ENCODE results near the gene LDB1. TPM values are rescaled to one million over a fixed set of nuclear protein-coding genes. Genes with fewer than 3 reads are reported as not detected.

The LDB1 gene
- total RNA-seq, 2 donors from 2014 or later: 49.3 to 49.8 TPM

GRCh38 chr10:102066399-102067088, 53.6 kb downstream of the LDB1 start:
- Histone ChIP-seq H3K4me3 (peak overlapping the region; percentile 98), H3K9me3 (no peaks in the 10 kb centered on the region), H3K4me1 (ENCODE audit: control insufficient read depth in 1 of 2, low read depth in 2 of 2) (peaks cover 18 to 42% of the 10 kb centered on the region in 2 donors), H3K36me3 (peaks cover 5% of the 10 kb centered on the region), H3K27me3 (replicated peaks; ENCODE audit: insufficient read depth) (no peaks in the 10 kb centered on the region), H3K27ac (peak overlapping the region; percentile 1 to 97)
- DNase-seq (ENCODE audit: low spot score) (no peak), ATAC-seq (ENCODE audit: insufficient number of reproducible peaks, low FRiP score, low read depth) (no peak)
- TF ChIP-seq CTCF (IDR thresholded peaks at IDR 0.05): no peak

- peaks cover 18 to 42% of the 10 kb centered on the region in 2 donors for H3K4me1 ChIP-seq (ENCODE audit: control insufficient read depth in 1 of 2, low read depth in 2 of 2)
- H3K27ac ChIP-seq: peak overlapping the region; percentile 93 to 97
- H3K4me3 ChIP-seq: peak overlapping the region; percentile 98
- H3K27me3 ChIP-seq (replicated peaks; ENCODE audit: insufficient read depth): no peaks in the 10 kb centered on the region
- H3K9me3 ChIP-seq: no peaks in the 10 kb centered on the region
- H3K36me3 ChIP-seq: peaks cover 5% of the 10 kb centered on the region
- ATAC-seq (ENCODE audit: insufficient number of reproducible peaks, low FRiP score, low read depth): peak; percentile 4
- no peak for DNase-seq (ENCODE audit: low spot score)
- no peak for TF ChIP-seq CTCF (IDR thresholded peaks at IDR 0.05)
Measured at GRCh38 chr10:102065561-102066398, 54.4 kb downstream of the LDB1 start.

- ATAC-seq (ENCODE audit: insufficient number of reproducible peaks, low FRiP score, low read depth): peak; percentile 88
- Histone ChIP-seq H3K4me3 (peak within 1 kb of the TSS; percentile 98), H3K27ac (peak within 1 kb of the TSS; percentile 93 to 97), H3K9me3 (no peaks in the 10 kb centered on the region), H3K4me1 (ENCODE audit: control insufficient read depth in 1 of 2, low read depth in 2 of 2) (peaks cover 18 to 42% of the 10 kb centered on the region in 2 donors), H3K36me3 (peaks cover 5% of the 10 kb centered on the region), H3K27me3 (replicated peaks; ENCODE audit: insufficient read depth) (no peaks in the 10 kb centered on the region)
- TF ChIP-seq CTCF (IDR thresholded peaks at IDR 0.05): peak; percentile 22
- peak; percentile 48 for DNase-seq (ENCODE audit: low spot score)
Measured at GRCh38 chr10:102064868-102065560, 55.2 kb downstream of the LDB1 start, which contains the start of gene HPS6. TSS of gene HPS6 (plus strand) at chr10:102065349. CDS start at chr10:102065475, 126 bp downstream.

- Histone ChIP-seq H3K27me3 (replicated peaks; ENCODE audit: insufficient read depth) (no peaks in the 10 kb centered on the region), H3K27ac (peak overlapping the region; percentile 93 to 97), H3K36me3 (peaks cover 5% of the 10 kb centered on the region), H3K4me3 (peak overlapping the region; percentile 98), H3K4me1 (ENCODE audit: control insufficient read depth in 1 of 2, low read depth in 2 of 2) (peaks cover 18 to 42% of the 10 kb centered on the region in 2 donors), H3K9me3 (no peaks in the 10 kb centered on the region)
- no peak for TF ChIP-seq CTCF (IDR thresholded peaks at IDR 0.05)
- ATAC-seq (ENCODE audit: insufficient number of reproducible peaks, low FRiP score, low read depth) (no peak), DNase-seq (ENCODE audit: low spot score) (no peak)
Measured at GRCh38 chr10:102064503-102064867, 55.7 kb downstream of the LDB1 start.

- H3K9me3 ChIP-seq: no peaks in the 10 kb centered on the region
- H3K4me1 ChIP-seq (ENCODE audit: control insufficient read depth in 1 of 2, low read depth in 2 of 2): peaks cover under 1 to 7% of the 10 kb centered on the region in 2 donors
- no peak overlapping the region for H3K27ac ChIP-seq
- DNase-seq (ENCODE audit: low spot score) (no peak), ATAC-seq (ENCODE audit: insufficient number of reproducible peaks, low FRiP score, low read depth) (no peak)
- no peak for TF ChIP-seq CTCF (IDR thresholded peaks at IDR 0.05)
- no peaks in the 10 kb centered on the region for H3K36me3 ChIP-seq
- no peak overlapping the region for H3K4me3 ChIP-seq
- no peaks in the 10 kb centered on the region for H3K27me3 ChIP-seq (replicated peaks; ENCODE audit: insufficient read depth)
Measured at GRCh38 chr10:102059987-102060386, 60.2 kb downstream of the LDB1 start.
